Caco-2 (cell line): Measurements from ENCODE around the gene SUSD1. TPM values are rescaled to one million over a fixed set of nuclear protein-coding genes. Genes with fewer than 3 reads are reported as not detected.
A peak's percentile ranks its signal among the peaks of the same experiment; 100 is the strongest.

ENCODE experiments used
- BruUV-seq: library from RNA; stranded (reverse); fragments of 400-500 nt; replicated peaks from 2 replicates; lab custom pipeline; 2021; lab: Mats Ljungman, UMichigan
- CTCF ChIA-PET: fragments of 300-600 bp; sonication (Branson Sonifier 250); formaldehyde crosslinking; loops from one replicate; lab custom pipeline; 2022; ENCODE audit warnings: antibody characterized with exemption; lab: Charles Lee
- POLR2A ChIA-PET: fragments of 300-600 bp; sonication (Branson Sonifier 250); formaldehyde crosslinking; loops from one replicate; lab custom pipeline; 2022; ENCODE audit warnings: antibody characterized with exemption; lab: Charles Lee
- DNase-seq, 2 experiments: peaks; one replicate each; pipeline versions ENCODE4 v3.0.0 to v3.0.0-alpha.2; 2020 to 2022
- H3K27me3 ChIP-seq: replicated peaks from 2 replicates; pipeline ENCODE4 v1.6.0; 2011; ENCODE audit warnings: low read length; ENCODE audit not compliant: control insufficient read depth, insufficient read depth
- H3K36me3 ChIP-seq: 2 replicates; pipeline ENCODE4 v1.5.1; 2011; ENCODE audit warnings: low read length; ENCODE audit not compliant: control insufficient read depth, insufficient read depth
- H3K4me1 ChIP-seq: fragments of 250-450 bp; sonication (Bioruptor Pico); 2 replicates; pipeline ENCODE4 v1.5.1; 2020; ENCODE audit warnings: mild to moderate bottlenecking
- H3K4me3 ChIP-seq: 2 replicates; pipeline ENCODE4 v1.5.1; 2011; ENCODE audit warnings: low read depth, mild to moderate bottlenecking, control low read depth, low read length
- H3K9me3 ChIP-seq: fragments of 250-450 bp; sonication (Bioruptor Pico); 2 replicates; pipeline ENCODE4 v1.5.1; 2020; ENCODE audit warnings: mild to moderate bottlenecking, moderate library complexity
- H3K27ac Mint-ChIP-seq: one replicate; pipeline ENCODE4 v1.8.0; 2022; ENCODE audit warnings: mixed read lengths; ENCODE audit not compliant: unreplicated experiment
- H3K27me3 Mint-ChIP-seq: one replicate; pipeline ENCODE4 v1.8.0; 2022; ENCODE audit warnings: mixed read lengths; ENCODE audit not compliant: insufficient read depth, unreplicated experiment
- H3K36me3 Mint-ChIP-seq: one replicate; pipeline ENCODE4 v1.8.0; 2022; ENCODE audit warnings: mild to moderate bottlenecking, mixed read lengths; ENCODE audit not compliant: insufficient read depth, unreplicated experiment
- H3K4me1 Mint-ChIP-seq: one replicate; pipeline ENCODE4 v1.8.0; 2022; ENCODE audit warnings: low read depth, mixed read lengths; ENCODE audit not compliant: unreplicated experiment
- H3K4me3 Mint-ChIP-seq: one replicate; pipeline ENCODE4 v1.8.0; 2022; ENCODE audit warnings: mild to moderate bottlenecking, moderate library complexity, mixed read lengths; ENCODE audit not compliant: unreplicated experiment
- H3K9me3 Mint-ChIP-seq: one replicate; pipeline ENCODE4 v1.8.0; 2022; ENCODE audit warnings: mixed read lengths; ENCODE audit not compliant: unreplicated experiment
- CTCF ChIP-seq, 2 experiments: fragments of 200-600 bp in 1 of 2; IDR thresholded peaks; 1 replicate in 1 of 2; 2 replicates in 1 of 2; pipeline versions ENCODE4 v1.5.1 to v1.8.0; 2011 to 2022; ENCODE audit warnings: antibody characterized with exemption in 1 of 2, control low read depth in 1 of 2, inconsistent platforms in 1 of 2, low read depth in 1 of 2, low read length in 1 of 2, mild to moderate bottlenecking in 1 of 2, moderate library complexity in 1 of 2; ENCODE audit not compliant: insufficient read depth in 1 of 2, severe bottlenecking in 1 of 2, unreplicated experiment in 1 of 2
- intact Hi-C: fragments of 100-400 bp; cut with micrococcal nuclease; formaldehyde crosslinking; loops from one replicate; pipeline ENCODE4 v1.10.0; 2022; ENCODE audit not compliant: unreplicated experiment
- total RNA-seq: library from RNA; stranded (reverse); gene quantifications from 2 replicates; pipeline ENCODE4 v1.2.3, GENCODE V29; 2022

Gene SUSD1
- total RNA-seq, 1 experiment from 2014 or later, result 53.4 TPM

- Mint-ChIP-seq H3K9me3 (no peaks in the 10 kb centered on the region), H3K36me3 (no peaks in the 10 kb centered on the region), H3K4me3 (no peak overlapping the region), H3K27me3 (no peaks in the 10 kb centered on the region), H3K4me1 (peaks cover 14% of the 10 kb centered on the region), H3K27ac (no peak overlapping the region)
- Histone ChIP-seq H3K4me3 (no peak overlapping the region), H3K4me1 (peaks cover 24% of the 10 kb centered on the region), H3K36me3 (no peaks in the 10 kb centered on the region), H3K9me3 (no peaks in the 10 kb centered on the region), H3K27me3 (no peaks in the 10 kb centered on the region)
- intact Hi-C loops, result no loop called here
- BruUV-seq, result no TSS peak
- no peak for TF ChIP-seq CTCF (IDR thresholded peaks at IDR 0.05; ENCODE audit: insufficient read depth in 1 of 2, low read depth in 1 of 2, low read length in 1 of 2, severe bottlenecking in 1 of 2, unreplicated experiment in 1 of 2)
- ChIA-PET POLR2A (no interaction called here), CTCF (no interaction called here)
- no peak for DNase-seq
These were observed 161.8 kb downstream of the SUSD1 start for GRCh38 chr9:112013266-112013665.

- no peak for TF ChIP-seq CTCF (IDR thresholded peaks at IDR 0.05; ENCODE audit: insufficient read depth in 1 of 2, low read depth in 1 of 2, low read length in 1 of 2, severe bottlenecking in 1 of 2, unreplicated experiment in 1 of 2)
- intact Hi-C loops, result no loop called here
- H3K27me3 ChIP-seq, result no peaks in the 10 kb centered on the region
- ChIA-PET POLR2A (interaction anchor here (1.1 kb wide), 1 partner anchor 530 kb away, joined by 3 read pairs; no protein-coding TSS in a partner anchor), CTCF (no interaction called here)
- no peaks in the 10 kb centered on the region for H3K9me3 ChIP-seq
- peak; percentile 25 to 67 for DNase-seq
- H3K4me3 ChIP-seq, result no peak overlapping the region
- no TSS peak for BruUV-seq
- Mint-ChIP-seq H3K27me3 (no peaks in the 10 kb centered on the region), H3K9me3 (no peaks in the 10 kb centered on the region), H3K27ac (peak overlapping the region; percentile 72), H3K4me3 (peak overlapping the region; percentile 12), H3K36me3 (no peaks in the 10 kb centered on the region), H3K4me1 (peaks cover 22% of the 10 kb centered on the region)
- no peaks in the 10 kb centered on the region for H3K36me3 ChIP-seq
- peaks cover 24% of the 10 kb centered on the region for H3K4me1 ChIP-seq
These were observed 162.8 kb downstream of the SUSD1 start for GRCh38 chr9:112012026-112012902.

DNA sequence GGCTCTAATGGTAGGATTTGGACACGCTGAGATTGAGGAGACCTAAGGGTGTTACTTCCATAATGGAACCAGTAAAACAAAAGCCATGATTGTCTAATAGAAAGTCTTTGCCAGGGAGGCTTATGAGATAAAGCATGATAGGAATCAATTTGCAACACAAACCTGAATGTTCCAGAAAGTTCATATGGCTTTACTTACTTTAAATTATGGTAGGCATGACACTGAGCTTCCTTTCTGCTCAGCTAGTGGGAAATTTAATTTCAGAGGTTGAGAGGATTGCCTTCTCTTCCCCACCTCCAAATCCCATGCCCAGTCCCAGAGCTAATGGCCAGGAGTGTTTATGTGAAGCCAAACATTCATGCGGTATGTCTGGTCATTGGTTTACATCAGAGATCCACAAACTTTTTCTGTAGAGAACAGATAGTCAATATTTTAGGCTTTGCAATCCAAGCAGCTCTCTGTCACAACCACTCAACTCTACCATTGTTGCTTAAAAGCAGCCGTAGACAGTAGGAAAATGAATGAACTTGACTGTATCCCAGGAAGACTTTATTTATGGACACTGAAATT, 164.0 kb downstream of the SUSD1 start:
- Histone ChIP-seq H3K36me3 (no peaks in the 10 kb centered on the region), H3K27me3 (no peaks in the 10 kb centered on the region), H3K9me3 (no peaks in the 10 kb centered on the region), H3K4me3 (no peak overlapping the region), H3K4me1 (peaks cover 24% of the 10 kb centered on the region)
- intact Hi-C loops, result no loop called here
- TF ChIP-seq CTCF (IDR thresholded peaks at IDR 0.05; ENCODE audit: insufficient read depth in 1 of 2, low read depth in 1 of 2, low read length in 1 of 2, severe bottlenecking in 1 of 2, unreplicated experiment in 1 of 2), result no peak
- H3K9me3 Mint-ChIP-seq, result no peaks in the 10 kb centered on the region
- POLR2A ChIA-PET, result no interaction called here
- no TSS peak for BruUV-seq
- H3K4me1 Mint-ChIP-seq, result peaks cover 22% of the 10 kb centered on the region
- CTCF ChIA-PET, result no interaction called here
- DNase-seq, result no peak
- H3K4me3 Mint-ChIP-seq, result no peak overlapping the region
- no peaks in the 10 kb centered on the region for H3K27me3 Mint-ChIP-seq
- no peak overlapping the region for H3K27ac Mint-ChIP-seq
- no peaks in the 10 kb centered on the region for H3K36me3 Mint-ChIP-seq
